Measurements from ENCODE around the gene USP8. TPM values are rescaled to one million over a fixed set of nuclear protein-coding genes. Genes with fewer than 3 reads are reported as not detected.
A peak's percentile ranks its signal among the peaks of the same experiment; 100 is the strongest.
"Not testable (repeated sequence)": the region's sequence is repeated elsewhere in the genome, so short reads cannot be mapped to it uniquely, and the experiment has no call there.

USP8 gene
- total RNA-seq = 42.4 TPM
- long read RNA-seq, full-length matches to known transcripts = 20 of 42 reads
- long read RNA-seq, partial matches to known transcripts = 8 of 42 reads
- long read RNA-seq, other reads (novel, unspliced or antisense) = 14 of 42 reads

DNA sequence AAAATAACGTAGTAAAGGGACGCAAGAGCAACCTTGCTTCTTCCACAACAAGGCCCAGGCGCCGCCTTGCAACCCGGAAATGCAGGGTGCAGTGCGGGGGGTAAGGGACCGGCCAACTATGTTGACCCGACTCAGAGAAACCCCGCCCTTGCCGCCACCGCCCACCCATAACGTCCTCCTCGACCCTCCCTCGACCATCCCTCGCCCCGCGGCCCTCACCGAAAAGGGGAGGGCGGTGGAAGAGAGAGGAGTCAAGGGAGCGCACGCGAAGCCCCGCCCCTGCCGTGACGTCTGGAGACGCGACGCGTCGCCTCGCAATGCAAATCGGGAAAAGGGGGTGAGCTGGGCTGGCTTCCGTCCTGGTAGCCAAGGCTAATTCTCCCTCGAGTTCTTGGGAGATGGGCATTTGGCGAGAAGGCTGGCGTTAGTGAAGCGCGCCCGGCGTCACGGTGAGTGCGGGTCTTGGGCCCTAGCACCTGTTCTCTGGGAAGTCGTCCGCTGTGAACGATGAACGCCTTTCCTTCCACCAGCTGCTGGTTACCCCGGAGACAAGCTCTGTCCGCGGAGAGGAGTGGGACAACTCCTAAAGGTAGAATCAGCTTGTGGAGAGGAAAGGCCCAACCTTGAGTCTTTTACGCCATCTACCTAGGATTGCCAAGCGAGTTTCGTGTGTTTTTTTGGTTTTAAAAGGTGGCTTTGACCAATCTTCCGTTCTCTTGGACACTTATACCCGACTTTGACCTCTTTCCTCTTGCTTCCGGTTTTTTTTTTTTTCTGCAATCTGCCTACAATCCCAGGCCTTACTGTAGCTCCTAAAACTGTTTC, at the start of gene USP8:
Gene USP8, plus strand, starts transcription at position 340 of the 825 bp plus-strand sequence. CDS start 14,669 bp downstream, outside the sequence.
- peak; percentile 98 for ATAC-seq (ENCODE audit: poor library complexity)
- peak; percentile 98 for DNase-seq
- intact Hi-C loops (cut with DNase I) = no loop called here

DNA sequence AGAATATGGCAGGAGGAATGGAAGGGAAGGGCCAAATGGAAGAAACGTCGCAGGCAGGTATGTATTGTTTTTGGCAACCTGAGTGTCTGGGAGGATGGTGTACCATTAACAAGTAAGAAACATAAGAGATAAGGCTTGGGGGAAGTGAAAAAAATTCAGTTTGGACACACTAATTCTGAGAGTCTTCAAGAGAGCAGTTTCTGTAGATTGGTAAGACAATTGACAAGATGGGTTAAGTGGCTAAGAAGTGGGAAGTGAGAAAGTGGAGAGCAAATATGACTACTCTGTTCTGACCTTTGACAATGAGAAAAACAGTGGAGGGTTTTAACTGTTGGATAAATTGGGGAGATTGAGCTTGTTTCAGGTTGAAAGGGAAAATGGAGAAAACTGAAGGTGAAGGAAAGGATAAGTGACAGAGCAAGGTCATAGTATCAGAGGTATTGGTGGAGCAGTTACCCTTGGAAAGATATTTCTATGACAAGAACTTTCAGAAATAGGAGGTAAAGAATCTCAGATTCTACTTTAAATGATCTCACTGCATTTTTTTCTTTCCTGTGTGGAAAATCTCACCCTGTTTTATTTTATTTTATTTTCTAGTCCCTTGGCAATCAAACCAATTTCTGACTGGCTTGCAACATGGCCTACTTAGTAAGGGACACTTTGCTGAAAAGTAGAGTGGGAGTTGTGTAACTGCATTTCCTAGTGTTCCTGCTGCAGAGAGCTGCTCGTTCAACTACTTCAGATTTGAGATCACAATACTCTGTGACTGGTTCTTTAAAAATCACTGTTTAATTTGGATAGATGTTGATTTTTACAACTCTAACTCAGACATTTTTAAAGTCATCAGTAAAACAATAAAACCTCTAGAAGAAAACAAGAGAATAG, 46.1 kb upstream of the USP8 start:
- DNase-seq (no peak), ATAC-seq (ENCODE audit: poor library complexity) (no peak)
- intact Hi-C loops (cut with DNase I) = no loop called here

GRCh38 chr15:50378776-50379175, 45.4 kb upstream of the USP8 start:
- no peak for DNase-seq
- ATAC-seq (ENCODE audit: poor library complexity) = no peak
- intact Hi-C loops (cut with DNase I) = no loop called here

- DNase-seq; intact Hi-C loops (cut with DNase I); ATAC-seq (ENCODE audit: poor library complexity): not testable (repeated sequence)
Measured at GRCh38 chr15:50379413-50379812, 44.8 kb upstream of the USP8 start.

GRCh38 chr15:50380089-50380488, 44.1 kb upstream of the USP8 start:
- no peak for ATAC-seq (ENCODE audit: poor library complexity)
- no peak for DNase-seq
- intact Hi-C loops (cut with DNase I) = no loop called here

DNA sequence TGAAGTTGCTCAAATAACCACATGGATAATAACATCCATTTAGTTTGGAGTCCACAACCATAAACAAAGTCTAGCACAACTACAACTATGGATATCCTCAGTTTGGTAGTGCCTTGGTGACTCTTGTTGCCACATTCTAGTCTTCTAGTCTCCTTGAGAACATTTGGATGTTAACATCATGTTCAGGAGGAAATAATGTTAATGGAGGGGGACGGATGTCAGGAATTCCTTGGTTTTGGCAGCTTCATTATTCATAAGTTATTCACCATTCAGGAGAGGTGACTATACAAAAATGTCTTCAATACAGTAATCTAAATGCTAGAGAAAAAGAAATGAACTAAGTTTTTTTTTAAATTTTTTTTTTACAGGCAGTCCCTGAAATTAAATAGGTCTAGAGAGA, 42.8 kb upstream of the USP8 start:
- intact Hi-C loops (cut with DNase I) = no loop called here
- no peak for ATAC-seq (ENCODE audit: poor library complexity)

DNA sequence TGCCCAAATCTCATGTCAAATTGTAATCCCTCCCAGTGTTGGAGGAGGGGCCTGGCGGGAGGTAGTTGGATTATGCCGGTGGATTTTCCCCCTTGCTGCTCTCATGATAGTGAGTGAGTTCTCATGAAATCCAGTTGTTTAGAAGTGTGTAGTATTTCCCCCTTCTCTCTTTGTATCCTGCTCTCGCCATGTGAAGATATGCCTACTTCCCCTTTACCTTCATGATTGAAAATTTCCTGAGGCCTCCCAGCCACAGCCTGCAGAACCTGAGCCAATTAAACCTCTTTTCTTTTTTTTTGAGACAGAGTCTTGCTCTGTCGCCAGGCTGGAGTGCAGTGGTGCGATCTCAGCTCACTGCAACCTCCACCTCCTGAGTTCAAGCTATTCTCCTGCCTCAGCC, 41.8 kb upstream of the USP8 start:
- ATAC-seq (ENCODE audit: poor library complexity); DNase-seq; intact Hi-C loops (cut with DNase I): not testable (repeated sequence)

More for the DNA sequence above, 42.8 kb upstream of the USP8 start:
- no peak for DNase-seq

- intact Hi-C loops (cut with DNase I) = no loop called here
- DNase-seq (no peak), ATAC-seq (ENCODE audit: poor library complexity) (no peak)
Measured at GRCh38 chr15:50390554-50391264, 33.5 kb upstream of the USP8 start.

- ATAC-seq (ENCODE audit: poor library complexity); DNase-seq; intact Hi-C loops (cut with DNase I): not testable (repeated sequence)
Measured at GRCh38 chr15:50391561-50391960, 32.6 kb upstream of the USP8 start.

- intact Hi-C loops (cut with DNase I) = no loop called here
- DNase-seq (no peak), ATAC-seq (ENCODE audit: poor library complexity) (no peak)
Measured at GRCh38 chr15:50411870-50412269, 12.3 kb upstream of the USP8 start.

DNA sequence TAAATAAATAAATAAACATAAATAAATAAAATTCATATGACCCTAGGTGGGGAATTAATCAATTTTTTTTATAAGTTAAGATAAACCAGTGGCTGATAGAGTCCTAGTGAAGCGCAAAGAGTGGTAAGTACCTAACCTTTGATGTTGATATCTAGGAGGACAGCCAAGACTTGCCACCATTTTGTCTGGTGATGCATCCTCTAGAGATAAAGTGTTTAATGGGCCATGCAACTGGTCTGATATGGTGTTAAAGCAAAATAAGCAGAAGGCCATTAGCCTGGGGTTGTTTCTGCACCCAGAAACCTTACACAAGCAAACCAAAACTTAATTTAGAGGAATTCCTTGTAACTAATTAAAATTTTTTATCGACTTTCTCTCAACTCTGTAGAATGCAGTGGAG, 9.6 kb upstream of the USP8 start:
- no peak for DNase-seq
- ATAC-seq (ENCODE audit: poor library complexity) = no peak
- intact Hi-C loops (cut with DNase I) = no loop called here

- DNase-seq = no peak
- ATAC-seq (ENCODE audit: poor library complexity) = no peak
- intact Hi-C loops (cut with DNase I) = no loop called here
Measured at GRCh38 chr15:50415752-50416404, 8.3 kb upstream of the USP8 start.

GRCh38 chr15:50416890-50417289, 7.3 kb upstream of the USP8 start:
- no peak for DNase-seq
- no peak for ATAC-seq (ENCODE audit: poor library complexity)
- intact Hi-C loops (cut with DNase I) = no loop called here

- intact Hi-C loops (cut with DNase I) = no loop called here
- no peak for ATAC-seq (ENCODE audit: poor library complexity)
- DNase-seq = no peak
Measured at GRCh38 chr15:50418041-50418583, 6.1 kb upstream of the USP8 start.

GRCh38 chr15:50425219-50425618, 1.0 kb downstream of the USP8 start:
- intact Hi-C loops (cut with DNase I) = no loop called here
- no peak for ATAC-seq (ENCODE audit: poor library complexity)
- no peak for DNase-seq

- DNase-seq; intact Hi-C loops (cut with DNase I): not testable (repeated sequence)
Measured at GRCh38 chr15:50425678-50426246, 1.6 kb downstream of the USP8 start.

DNA sequence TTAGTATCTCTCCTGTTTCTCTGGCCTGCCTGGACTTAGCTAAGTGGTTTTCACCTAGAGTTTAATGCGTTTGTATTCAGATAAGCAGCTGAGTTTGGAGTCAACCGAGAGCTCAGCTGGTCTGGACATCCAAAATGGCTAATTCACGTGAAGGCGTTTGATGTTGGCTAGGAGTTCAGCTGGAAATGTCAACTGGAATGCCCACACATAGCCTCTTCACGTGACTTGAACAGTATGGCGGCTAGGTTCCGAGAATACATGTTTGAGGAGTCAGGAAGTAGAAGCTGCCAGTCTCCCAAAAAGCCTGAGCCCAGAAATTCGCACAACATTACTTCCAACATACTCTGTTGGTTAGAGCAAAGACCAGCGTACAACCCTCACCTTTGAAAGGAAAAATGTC, 2.2 kb downstream of the USP8 start:
- intact Hi-C loops (cut with DNase I) = no loop called here
- DNase-seq (no peak), ATAC-seq (ENCODE audit: poor library complexity) (no peak)

More at GRCh38 chr15:50425678-50426246, 1.6 kb downstream of the USP8 start:
- ATAC-seq (ENCODE audit: poor library complexity) = not testable (repeated sequence)

DNA sequence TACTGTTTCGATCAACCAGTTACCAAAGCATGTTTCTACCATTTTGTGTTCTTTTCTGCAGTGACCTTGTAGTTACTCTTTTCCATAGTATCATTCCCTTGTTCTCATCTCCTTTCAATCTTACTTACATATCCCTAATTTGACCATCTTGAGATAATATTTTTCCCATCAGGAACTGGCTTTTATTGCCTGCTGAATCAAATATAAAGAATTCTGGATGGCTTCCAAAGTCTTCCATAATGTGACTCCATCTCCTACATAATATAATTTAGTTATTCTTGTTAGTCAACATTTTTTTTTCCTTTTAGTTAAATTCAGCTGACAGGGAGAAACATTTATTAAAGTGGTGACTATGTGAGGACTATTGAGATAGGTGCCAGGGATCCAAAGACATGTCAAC, 7.0 kb downstream of the USP8 start:
- intact Hi-C loops (cut with DNase I) = no loop called here
- ATAC-seq (ENCODE audit: poor library complexity) (no peak), DNase-seq (no peak)

Measured in Right ventricle myocardium superior (tissue), 1 donor.